IPS DF 4.7 (cell line): Measurements from ENCODE around the gene DGCR6L.
"Not testable (repeated sequence)": the region's sequence is repeated elsewhere in the genome, so short reads cannot be mapped to it uniquely, and the experiment has no call there.

Experiments used
- DNase-seq: peaks from one replicate; pipeline ENCODE4 v3.0.0-alpha.2; 2013; ENCODE audit warnings: low spot score; ENCODE audit errors: extremely low read depth

The DGCR6L gene

DNA sequence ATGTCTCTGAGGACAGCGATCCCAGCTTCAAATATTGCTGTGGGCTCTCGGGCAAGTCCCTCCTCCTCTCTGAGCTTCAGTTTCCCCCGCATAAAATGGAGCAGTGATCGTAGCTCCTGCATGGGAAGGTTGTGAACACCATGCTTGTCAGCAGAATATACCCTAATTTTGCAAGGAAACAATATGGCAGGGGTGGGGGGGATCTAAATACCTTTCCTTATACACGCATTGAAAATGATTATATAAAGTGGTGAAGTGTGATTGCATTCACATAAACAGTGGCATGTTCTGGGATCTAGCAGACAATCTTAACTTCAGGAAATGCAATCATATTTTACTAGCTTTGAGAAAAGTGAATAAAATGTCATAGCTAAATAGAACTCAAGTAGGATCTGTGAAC is 27.8 kb downstream of the DGCR6L start:
- no peak for DNase-seq

DNA sequence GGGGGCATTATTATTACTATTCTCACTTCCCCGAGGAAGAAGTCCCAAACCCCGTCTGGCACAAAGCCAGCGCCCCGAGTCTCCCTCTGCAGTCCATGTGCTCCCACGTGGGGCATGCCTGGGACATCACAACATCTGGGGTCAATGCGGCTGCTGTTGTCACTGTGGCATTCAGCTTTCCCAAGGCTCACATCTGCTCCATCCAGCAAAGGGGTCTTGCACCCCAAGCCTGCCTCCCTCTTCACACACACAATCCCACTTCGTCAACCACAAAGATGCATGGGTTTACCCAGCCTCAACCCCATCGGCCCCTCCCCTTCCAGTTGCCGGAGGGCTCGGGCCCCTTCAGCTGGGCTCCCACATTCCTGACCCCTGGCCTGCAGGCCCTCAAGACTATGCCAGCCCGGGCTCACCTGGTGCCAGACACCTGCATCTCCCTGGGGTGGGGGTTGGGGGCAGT is 28.2 kb downstream of the DGCR6L start:
- no peak for DNase-seq

DNA sequence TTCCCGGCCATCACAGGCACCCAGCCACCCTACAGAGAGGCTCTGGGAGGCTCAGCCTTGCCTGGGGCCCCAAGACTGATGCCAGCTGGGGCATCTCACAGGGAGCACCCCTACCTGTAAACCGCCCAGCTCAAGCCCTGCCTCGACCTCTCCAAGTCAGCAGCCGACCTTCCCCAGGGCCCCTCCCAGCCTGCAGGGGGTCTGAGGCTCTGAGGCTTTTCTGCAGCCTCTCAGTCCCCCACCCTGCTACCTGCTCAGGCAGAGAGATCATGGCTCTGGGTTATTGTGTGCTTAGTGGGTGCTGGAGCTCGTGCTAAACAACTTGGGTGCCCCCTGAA is 28.6 kb downstream of the DGCR6L start:
- no peak for DNase-seq

DNA sequence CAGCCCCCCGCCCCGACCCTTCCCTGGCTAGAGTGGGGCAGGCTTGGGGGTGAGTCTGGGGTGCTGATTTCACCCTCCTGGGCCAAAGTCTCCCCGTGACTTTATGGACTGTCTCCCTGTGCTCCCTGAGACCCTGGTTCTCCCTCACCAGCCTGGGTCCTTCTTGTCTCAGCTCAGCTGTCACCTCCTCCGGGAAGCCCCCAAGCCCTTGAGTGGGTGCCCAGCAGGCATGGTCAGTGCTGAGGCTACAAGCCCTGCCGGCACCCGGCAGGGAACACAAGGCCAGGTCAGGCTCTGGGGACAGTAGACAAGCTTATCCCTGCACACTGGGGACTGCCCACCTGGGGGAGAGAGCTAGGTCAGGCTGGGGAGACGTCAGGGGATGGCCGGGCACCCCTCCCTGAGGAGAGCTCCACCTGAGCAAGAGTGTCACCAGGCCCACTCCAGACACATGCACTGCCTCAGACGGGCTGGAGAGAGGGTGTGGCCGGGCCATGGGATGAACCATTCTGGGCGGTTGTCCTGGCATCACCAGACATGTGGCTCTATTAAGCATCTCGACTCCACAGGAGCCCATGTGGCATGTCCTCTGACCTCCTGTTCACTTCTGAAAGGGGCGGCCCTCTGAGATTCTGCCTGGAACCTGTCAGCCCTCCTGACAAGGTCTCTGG is 29.1 kb downstream of the DGCR6L start:
- no peak for DNase-seq

GRCh38 chr22:20290045-20290392 is 29.8 kb downstream of the DGCR6L start:
- DNase-seq: no peak

- not testable (repeated sequence) for DNase-seq
Observed at GRCh38 chr22:20289182-20290044, 30.4 kb downstream of the DGCR6L start.

DNA sequence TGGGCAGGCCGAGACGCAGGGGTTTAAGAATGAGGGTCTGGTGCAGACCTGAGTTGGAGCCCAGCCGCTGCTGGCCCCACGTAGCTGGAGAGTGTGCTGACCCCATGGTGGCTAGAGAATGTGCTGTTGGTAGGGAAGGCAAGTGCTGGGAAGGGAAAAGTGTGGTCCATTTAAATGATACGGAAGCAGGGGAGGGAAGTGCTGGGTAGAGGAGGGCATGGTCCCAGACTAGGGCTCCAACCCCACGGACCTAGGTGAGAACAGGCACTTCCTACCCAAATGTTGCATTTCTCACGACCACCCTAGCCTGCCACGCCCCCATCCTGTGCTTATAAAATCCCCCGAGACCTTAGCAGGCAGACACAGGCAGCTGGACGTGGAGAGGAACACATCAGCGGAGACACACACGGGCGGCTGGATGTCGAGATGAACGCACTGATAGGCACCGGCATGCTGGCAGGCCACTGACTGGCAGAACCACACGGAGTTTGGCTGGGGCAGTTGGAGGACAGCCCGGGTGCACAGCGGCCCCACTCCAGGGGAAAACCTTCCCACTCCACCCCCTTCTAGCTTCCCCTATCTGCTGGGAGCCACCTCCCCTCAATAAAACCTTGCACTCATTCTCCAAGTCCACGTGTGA is 33.0 kb downstream of the DGCR6L start:
- not testable (repeated sequence) for DNase-seq

- not testable (repeated sequence) for DNase-seq
Observed at GRCh38 chr22:20286312-20286660, 33.6 kb downstream of the DGCR6L start.

- DNase-seq: not testable (repeated sequence)
Observed at GRCh38 chr22:20285473-20286311, 34.2 kb downstream of the DGCR6L start.

DNA sequence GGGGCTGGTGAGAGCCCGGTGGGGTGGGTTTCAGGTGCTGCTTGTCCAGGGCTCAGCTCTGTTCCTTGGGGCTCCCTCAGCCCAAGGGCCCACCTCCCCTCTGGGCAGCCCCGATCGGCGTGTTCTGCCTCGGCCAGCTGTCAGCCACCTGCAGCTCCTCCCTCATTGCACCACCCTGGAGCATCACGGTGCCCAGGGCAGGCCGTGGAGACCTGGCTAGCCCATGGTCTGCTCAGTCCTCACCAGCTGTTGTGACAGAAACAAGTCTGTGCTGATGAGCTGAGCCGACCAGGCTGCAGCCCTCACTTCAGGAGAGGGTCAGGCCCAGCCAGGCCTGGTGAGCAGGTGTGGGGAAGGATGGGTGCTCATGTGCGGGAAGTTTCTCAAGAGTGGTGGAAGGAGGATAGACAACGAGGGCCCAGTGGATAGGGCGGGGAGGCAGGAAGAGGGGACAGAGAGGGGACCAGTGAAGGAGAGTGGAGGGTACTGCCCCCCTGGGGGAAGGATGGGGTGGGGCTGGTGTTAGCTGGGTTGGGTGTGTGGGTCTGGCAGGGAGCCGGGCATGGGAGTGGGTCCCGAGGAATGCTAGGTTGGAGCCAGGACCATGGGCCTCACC is 35.3 kb downstream of the DGCR6L start:
- no peak for DNase-seq

GRCh38 chr22:20283674-20284066 is 36.2 kb downstream of the DGCR6L start:
- no peak for DNase-seq

DNA sequence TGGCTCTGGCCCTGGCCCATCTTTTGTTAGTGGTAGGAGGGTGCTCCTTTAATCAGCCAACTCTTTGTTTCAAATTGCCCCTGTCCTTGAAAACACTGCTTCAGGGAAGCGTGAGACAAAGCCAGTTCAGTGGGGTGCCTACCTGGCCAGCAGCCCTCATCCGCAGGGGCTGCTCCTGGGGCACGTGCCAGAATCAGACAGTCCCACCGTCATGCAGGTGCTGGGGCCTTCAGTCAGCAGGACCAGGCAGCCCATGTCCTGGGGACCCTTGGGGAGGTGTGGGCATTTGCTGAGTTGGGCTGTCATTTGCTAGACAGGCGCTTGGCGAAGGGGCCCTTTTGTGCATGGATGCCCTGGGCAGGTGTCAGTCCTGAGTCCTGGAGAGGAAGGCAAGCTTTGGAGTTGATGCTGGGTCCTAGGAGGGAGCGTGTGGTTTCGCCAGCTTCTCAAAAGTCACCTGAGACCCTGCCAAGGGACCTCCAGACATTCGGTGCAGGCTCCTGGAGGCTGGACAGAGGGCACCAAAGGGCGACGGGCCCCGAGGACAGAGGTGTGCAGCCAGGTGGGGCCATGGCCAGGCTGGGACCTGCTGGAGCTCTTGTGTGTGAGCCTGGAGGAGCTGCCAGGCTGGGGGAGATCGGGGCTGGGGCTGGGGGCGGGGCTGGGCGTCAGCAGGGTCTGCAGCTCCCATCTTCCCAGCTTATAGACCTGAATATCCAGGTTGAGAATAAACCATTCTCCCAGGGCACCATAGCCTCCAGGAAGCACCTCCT is 36.8 kb downstream of the DGCR6L start:
- DNase-seq: no peak

DNA sequence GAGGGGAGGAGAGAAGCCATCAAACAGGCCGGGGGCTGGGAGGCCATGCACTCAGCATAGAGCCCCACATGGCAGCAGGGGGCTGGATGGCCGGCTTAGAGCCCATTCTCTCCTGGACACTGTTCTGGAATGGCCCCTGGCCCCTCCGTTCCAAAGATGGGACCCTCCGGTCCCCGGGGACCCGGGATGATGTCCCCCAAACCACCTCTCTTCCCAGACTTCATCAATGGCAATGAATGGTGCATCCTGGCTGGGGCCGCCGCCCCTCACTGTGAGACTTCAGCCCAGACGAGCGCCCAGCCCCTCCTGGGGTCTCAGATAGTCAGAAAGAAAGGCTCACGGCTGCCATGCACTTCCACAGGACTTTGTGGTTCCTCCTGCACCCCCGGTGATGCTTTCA is 38.0 kb downstream of the DGCR6L start:
- DNase-seq: no peak

DNA sequence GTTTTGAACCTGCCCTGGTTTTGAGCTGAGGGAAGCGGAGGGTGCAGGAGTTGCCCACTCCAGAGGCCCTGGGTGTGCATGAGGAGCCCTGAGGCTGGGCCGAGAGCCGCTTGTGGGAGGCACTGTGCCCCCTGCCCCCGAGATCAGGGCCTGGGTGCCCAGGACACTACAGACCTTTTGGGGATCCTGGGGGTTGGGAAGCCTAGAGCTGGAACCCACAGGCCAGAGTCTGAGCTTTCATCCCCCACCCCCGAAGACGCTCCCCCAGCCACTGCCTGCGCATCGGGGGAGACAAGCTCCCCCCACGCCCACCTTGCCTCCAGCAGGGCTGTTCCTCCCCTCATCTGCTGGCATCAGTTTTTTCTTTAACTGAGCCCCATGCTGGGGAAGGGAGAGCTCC is 38.4 kb downstream of the DGCR6L start:
- not testable (repeated sequence) for DNase-seq

GRCh38 chr22:20280866-20281265 is 39.0 kb downstream of the DGCR6L start:
- no peak for DNase-seq

GRCh38 chr22:20280163-20280562 is 39.7 kb downstream of the DGCR6L start:
- DNase-seq: not testable (repeated sequence)

DNA sequence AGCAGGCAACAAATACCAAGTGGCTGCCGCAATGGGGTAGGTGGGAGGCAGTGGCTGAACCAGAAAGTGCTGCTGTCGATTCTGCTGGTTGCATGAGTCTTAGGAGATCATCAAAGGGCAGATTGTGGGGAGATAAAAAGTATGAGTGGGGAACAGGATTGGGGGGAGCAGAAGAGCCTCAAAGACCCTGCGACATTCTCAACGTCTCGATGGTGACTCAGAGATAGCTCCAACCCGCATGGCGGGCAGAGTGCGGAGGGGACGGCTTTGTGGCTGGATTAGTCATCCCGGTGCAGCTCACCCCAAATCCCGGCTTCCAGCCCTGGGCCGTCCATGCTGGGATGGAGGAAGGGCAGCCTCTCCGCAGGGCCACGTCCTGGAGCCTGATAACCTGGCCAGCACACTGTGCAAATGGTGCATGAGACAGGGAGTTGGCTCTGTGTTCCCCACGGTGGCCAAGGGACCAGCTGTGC is 40.2 kb downstream of the DGCR6L start:
- no peak for DNase-seq

DNA sequence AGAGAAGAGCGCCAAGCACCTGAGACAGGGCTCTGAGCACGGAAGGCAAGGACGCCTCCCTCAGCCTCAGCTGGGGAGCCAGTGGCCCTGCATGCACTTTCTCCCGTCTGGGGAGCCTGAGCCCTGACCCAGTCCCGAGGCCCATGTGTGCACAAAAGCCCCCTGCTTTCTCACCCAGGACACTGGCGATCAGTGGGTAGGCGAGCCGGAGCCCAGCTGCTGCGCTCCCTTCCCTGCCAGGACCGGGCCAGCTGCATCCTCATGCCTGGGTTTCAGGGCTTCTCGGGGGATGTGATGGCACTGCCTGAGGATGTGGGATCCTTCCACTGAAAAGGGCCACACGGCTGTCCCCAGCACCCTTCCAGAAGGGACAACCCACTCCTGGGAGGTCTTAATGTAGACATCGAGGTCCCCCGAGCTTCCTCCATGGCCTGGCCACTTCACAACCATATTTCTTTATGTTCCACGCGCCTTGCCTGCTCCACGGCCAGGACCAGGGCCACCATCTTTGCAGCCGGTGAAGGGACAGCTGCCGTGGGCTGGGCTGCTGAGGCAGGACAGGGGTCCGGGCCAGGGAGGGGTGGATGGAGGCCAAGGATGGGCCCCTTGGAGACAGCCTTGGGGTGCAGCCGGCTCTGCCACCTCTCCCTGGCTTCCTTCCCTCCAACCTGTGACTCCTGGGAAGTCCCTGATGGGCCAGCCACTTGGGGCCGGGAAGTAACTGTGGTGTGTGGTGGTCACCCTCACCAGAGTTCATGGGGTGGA is 41.0 kb downstream of the DGCR6L start:
- DNase-seq: not testable (repeated sequence)

GRCh38 chr22:20277936-20278635 is 41.8 kb downstream of the DGCR6L start:
- not testable (repeated sequence) for DNase-seq
